NT2/D1 (cell line): ENCODE data around the gene MMP20.

ENCODE experiments used
- YY1 ChIP-seq: IDR thresholded peaks from 2 replicates; pipeline ENCODE4 v1.6.1; 2011; ENCODE audit not compliant: insufficient read length, insufficient read depth
- ZNF274 ChIP-seq: IDR thresholded peaks from 2 replicates; pipeline ENCODE4 v1.6.1; 2011; ENCODE audit warnings: mild to moderate bottlenecking, low read depth, low read length

DNA sequence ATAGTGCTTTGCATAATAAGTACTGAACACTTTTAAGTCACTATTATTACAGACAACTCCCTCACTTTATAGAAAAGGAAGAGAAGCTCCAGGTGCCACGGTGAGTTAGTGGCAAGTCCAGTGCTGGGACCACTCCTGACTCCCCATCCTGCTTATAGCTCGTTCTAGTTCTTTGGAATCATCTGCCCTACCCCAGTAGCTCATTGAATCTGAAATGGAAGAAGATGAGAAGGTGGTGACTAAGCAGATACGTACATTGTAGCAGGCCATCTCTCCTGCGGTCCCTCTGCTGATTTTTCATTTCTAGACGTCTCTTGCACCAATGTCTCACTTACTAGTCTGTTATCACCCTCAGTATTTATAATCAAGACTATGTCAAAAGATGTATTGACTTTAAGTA lies 21.6 kb downstream of the MMP20 start:
- TF ChIP-seq ZNF274, result no peak
- TF ChIP-seq YY1, result no peak
